ENCODE results near the gene PPHLN1.
A peak's percentile ranks its signal among the peaks of the same experiment; 100 is the strongest.
"Not testable (repeated sequence)": the region's sequence is repeated elsewhere in the genome, so short reads cannot be mapped to it uniquely, and the experiment has no call there.

The PPHLN1 gene

DNA sequence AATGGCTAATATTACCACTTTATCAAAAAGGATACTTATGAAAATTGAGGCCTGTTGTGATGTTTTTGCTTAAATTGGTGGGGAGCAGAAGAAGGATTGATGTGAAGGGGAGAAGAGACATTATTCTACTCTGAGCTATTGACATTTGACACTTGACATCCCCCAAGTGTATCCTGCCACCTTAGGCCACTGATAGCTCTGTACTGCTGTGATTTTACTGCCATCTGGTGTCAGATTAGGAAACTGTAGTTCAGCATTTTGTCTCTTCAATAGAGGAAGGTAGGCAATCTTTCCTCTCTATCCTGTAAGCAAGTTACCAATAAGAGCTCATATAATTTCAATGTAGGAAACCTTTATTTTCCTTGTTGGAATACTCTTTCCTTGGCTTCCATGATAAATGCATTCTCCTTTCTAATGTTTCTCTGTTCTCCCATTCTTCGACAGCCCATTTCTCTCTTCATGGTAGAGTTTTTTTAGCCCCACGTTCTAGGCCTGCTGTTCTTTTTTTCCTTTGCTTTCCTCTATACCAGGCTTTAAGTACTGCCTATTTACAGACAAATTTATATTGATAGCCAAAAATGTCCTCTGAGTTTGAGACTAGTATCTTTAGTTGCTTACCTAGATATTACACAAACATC is 46.3 kb downstream of the PPHLN1 start:
- H3K27me3 ChIP-seq (ENCODE audit: control insufficient read depth, insufficient read depth, low read length): no peaks in the 10 kb centered on the region
- H3K9ac ChIP-seq (ENCODE audit: low read depth, low read length): no peak overlapping the region
- peaks cover 19% of the 10 kb centered on the region for H3K36me3 ChIP-seq (ENCODE audit: control insufficient read depth, insufficient read depth, low read length)
- H3K4me3 ChIP-seq (ENCODE audit: low read depth, low read length): no peak overlapping the region
- H3K27ac ChIP-seq (ENCODE audit: low read depth, low read length): no peak overlapping the region
- no peaks in the 10 kb centered on the region for H3K9me3 ChIP-seq (ENCODE audit: control insufficient read depth, insufficient read depth, low read length)
- H3K4me1 ChIP-seq (ENCODE audit: control insufficient read depth, insufficient read depth, low read length): peaks cover 32% of the 10 kb centered on the region

DNA sequence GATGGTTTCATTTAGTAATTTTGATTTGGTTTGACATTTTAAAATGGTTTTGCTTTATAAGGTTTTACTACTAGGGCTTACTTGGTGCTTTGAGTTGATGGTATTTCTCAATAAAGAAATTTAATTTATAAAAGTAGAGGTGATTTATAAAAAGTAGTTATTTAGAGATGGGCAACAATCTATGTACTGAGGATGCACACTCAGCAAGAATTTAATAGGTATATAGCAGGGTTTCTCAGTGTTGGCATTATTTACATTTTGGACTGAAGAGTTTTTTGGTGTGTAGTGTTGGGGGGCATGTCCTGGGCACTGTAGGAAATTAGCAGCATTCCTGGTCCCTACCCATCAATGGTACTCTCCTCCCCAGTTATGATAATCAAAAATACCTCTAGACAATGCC is 47.7 kb downstream of the PPHLN1 start:
- no peaks in the 10 kb centered on the region for H3K9me3 ChIP-seq (ENCODE audit: control insufficient read depth, insufficient read depth, low read length)
- H3K27me3 ChIP-seq (ENCODE audit: control insufficient read depth, insufficient read depth, low read length): no peaks in the 10 kb centered on the region
- no peak overlapping the region for H3K9ac ChIP-seq (ENCODE audit: low read depth, low read length)
- H3K27ac ChIP-seq (ENCODE audit: low read depth, low read length): no peak overlapping the region
- H3K4me1 ChIP-seq (ENCODE audit: control insufficient read depth, insufficient read depth, low read length): peaks cover 28% of the 10 kb centered on the region
- H3K36me3 ChIP-seq (ENCODE audit: control insufficient read depth, insufficient read depth, low read length): peaks cover 19% of the 10 kb centered on the region
- no peak overlapping the region for H3K4me3 ChIP-seq (ENCODE audit: low read depth, low read length)

DNA sequence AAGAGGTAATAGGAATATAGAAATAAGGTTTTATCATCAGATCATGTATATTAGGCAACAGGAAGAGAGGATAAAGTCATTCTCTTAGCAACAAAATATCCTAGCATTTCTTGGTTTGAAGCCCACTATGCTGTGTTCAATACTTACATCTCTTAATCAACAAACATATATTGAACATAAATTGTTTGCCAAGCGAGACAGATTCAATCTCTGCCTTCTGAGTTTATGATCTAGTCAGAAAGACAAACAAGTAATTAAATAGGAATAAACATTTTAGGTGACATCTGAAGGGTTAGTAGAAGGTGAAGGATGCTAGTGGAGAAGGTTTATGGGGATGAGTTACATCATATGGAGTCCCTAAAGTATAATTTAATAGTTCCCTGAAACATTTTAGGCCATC is 54.8 kb downstream of the PPHLN1 start:
- no peak overlapping the region for H3K4me3 ChIP-seq (ENCODE audit: low read depth, low read length)
- H3K9me3 ChIP-seq (ENCODE audit: control insufficient read depth, insufficient read depth, low read length): no peaks in the 10 kb centered on the region
- H3K9ac ChIP-seq (ENCODE audit: low read depth, low read length): no peak overlapping the region
- peaks cover 17% of the 10 kb centered on the region for H3K4me1 ChIP-seq (ENCODE audit: control insufficient read depth, insufficient read depth, low read length)
- peaks cover 15% of the 10 kb centered on the region for H3K36me3 ChIP-seq (ENCODE audit: control insufficient read depth, insufficient read depth, low read length)
- no peak overlapping the region for H3K27ac ChIP-seq (ENCODE audit: low read depth, low read length)
- H3K27me3 ChIP-seq (ENCODE audit: control insufficient read depth, insufficient read depth, low read length): no peaks in the 10 kb centered on the region

DNA sequence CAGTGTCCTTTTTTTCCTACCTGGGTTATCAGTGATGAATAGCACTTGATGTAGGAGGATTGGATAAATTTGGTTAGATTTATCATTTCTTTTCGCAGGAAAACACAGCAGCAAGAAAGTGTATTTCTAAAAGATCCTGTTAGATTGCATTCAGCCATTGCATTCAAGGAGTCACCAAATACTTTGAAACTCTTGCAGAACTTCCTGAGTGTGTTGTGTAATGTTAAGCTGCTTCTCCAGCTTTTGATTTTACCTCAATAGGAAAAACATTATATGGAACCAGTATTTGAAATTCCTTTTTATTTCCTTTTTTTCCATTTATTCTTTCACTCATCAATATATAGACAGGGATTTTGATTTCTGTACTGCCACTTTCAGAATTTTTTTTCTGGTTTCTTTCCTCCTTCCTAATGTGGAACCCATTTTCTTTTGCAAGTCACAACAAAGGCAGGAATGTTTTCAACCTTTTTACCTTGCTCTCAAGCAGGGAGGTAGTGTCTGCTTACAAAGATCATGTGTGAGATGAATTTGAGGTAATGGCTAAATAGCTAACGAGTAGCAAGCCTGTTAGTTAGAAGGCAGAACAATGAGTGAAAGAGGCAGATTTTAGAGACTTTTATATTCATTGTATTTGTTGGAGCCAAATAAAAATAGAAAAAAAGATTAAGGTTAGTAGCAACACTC is 56.2 kb downstream of the PPHLN1 start:
- no peaks in the 10 kb centered on the region for H3K27me3 ChIP-seq (ENCODE audit: control insufficient read depth, insufficient read depth, low read length)
- no peak overlapping the region for H3K4me3 ChIP-seq (ENCODE audit: low read depth, low read length)
- no peaks in the 10 kb centered on the region for H3K9me3 ChIP-seq (ENCODE audit: control insufficient read depth, insufficient read depth, low read length)
- H3K27ac ChIP-seq (ENCODE audit: low read depth, low read length): peak overlapping the region; percentile 64
- no peak overlapping the region for H3K9ac ChIP-seq (ENCODE audit: low read depth, low read length)
- peaks cover 17% of the 10 kb centered on the region for H3K4me1 ChIP-seq (ENCODE audit: control insufficient read depth, insufficient read depth, low read length)
- peaks cover 5% of the 10 kb centered on the region; the same call in 1 of the 2 replicates for H3K36me3 ChIP-seq (ENCODE audit: control insufficient read depth, insufficient read depth, low read length)

DNA sequence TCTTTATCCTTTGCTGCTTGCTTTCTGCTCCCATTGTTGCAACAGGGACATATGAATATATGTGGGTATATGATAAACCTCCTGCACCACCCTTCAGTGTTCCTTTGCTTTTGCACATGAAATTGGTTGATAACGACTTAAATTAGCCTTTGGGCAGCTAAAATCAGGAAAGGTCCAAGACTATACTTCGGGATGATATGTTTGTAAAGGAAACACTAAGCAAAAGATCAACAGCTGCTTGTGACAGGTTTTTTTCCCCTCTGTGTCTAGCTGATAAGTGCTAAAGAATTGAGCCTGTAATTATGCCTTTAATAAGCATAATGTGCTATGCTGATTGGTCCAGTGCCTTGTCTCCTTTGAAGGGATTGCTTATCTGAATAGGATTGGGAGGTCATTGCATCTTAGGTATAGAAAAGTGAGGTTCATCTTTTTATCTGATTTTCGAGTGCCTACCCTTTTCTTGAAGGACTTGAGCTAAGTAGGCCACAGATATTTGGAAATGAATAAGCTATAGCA is 59.4 kb downstream of the PPHLN1 start:
- Histone ChIP-seq H3K36me3 (ENCODE audit: control insufficient read depth, insufficient read depth, low read length) (peaks cover 24% of the 10 kb centered on the region), H3K9ac (ENCODE audit: low read depth, low read length) (no peak overlapping the region), H3K4me3 (ENCODE audit: low read depth, low read length) (no peak overlapping the region), H3K27ac (ENCODE audit: low read depth, low read length) (no peak overlapping the region), H3K9me3 (ENCODE audit: control insufficient read depth, insufficient read depth, low read length) (no peaks in the 10 kb centered on the region), H3K27me3 (ENCODE audit: control insufficient read depth, insufficient read depth, low read length) (no peaks in the 10 kb centered on the region), H3K4me1 (ENCODE audit: control insufficient read depth, insufficient read depth, low read length) (peaks cover 17% of the 10 kb centered on the region)

DNA sequence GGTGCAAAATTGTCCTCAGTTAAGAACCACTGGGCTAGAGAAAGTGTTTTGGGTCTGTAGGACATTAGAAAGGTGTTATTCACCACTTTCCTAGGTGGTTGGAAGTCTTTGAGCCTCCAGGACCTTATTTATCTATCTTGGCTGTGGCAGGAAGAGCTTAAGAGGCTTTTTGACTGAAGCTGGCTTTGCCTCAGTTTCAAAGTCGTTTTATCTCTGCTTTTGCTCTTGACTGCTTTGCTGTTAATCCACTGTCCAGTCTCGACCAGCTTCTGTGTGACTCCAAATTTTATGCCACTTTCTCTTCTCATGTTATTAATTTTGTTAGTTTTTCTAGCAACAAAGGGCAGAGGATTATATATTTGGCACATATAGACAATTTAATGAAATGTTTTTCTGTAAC is 60.3 kb downstream of the PPHLN1 start:
- Histone ChIP-seq H3K27me3 (ENCODE audit: control insufficient read depth, insufficient read depth, low read length) (no peaks in the 10 kb centered on the region), H3K27ac (ENCODE audit: low read depth, low read length) (no peak overlapping the region), H3K36me3 (ENCODE audit: control insufficient read depth, insufficient read depth, low read length) (peaks cover 24% of the 10 kb centered on the region), H3K9me3 (ENCODE audit: control insufficient read depth, insufficient read depth, low read length) (no peaks in the 10 kb centered on the region), H3K4me1 (ENCODE audit: control insufficient read depth, insufficient read depth, low read length) (peaks cover 17% of the 10 kb centered on the region), H3K4me3 (ENCODE audit: low read depth, low read length) (no peak overlapping the region), H3K9ac (ENCODE audit: low read depth, low read length) (no peak overlapping the region)

DNA sequence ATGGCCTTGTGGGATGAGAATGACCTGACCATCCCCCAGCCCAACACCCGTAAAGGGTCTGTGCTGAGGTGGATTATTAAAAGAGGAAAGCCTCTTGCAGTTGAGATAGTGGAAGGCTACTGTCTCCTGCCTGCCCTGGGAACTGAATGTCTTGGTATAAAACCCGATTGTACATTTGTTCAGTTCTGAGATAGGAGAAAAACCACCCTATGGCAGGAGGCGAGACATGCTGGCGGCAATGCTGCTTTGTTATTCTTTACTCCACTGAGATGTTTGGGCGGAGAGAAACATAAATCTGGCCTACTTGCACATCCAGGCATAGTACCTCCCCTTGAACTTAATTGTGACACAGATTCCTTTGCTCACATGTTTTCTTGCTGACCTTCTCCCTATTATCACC is 62.1 kb downstream of the PPHLN1 start:
- H3K4me3 ChIP-seq (ENCODE audit: low read depth, low read length); H3K27me3 ChIP-seq (ENCODE audit: control insufficient read depth, insufficient read depth, low read length); H3K9ac ChIP-seq (ENCODE audit: low read depth, low read length); H3K9me3 ChIP-seq (ENCODE audit: control insufficient read depth, insufficient read depth, low read length); H3K27ac ChIP-seq (ENCODE audit: low read depth, low read length); H3K4me1 ChIP-seq (ENCODE audit: control insufficient read depth, insufficient read depth, low read length): not testable (repeated sequence)
- peaks cover 21% of the 10 kb centered on the region for H3K36me3 ChIP-seq (ENCODE audit: control insufficient read depth, insufficient read depth, low read length)

DNA sequence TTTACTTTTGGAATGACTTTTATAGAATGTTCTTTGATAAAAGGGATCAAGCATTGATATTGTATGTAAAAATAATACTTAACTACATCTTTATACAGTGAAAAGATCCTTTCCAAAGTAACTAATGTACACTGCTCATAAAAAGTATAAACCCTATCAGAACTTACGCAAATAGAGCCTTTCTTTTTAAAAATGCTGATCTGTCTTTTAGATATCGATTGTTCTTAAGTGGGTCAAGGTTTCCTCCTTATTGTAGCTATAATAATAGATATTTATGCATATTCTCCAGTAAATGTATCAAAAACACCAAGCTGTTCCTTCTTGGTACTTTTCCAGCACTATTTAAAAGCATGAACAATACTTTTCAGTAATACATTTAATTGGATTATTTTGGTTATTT is 68.5 kb downstream of the PPHLN1 start:
- Histone ChIP-seq H3K9me3 (ENCODE audit: control insufficient read depth, insufficient read depth, low read length) (no peaks in the 10 kb centered on the region), H3K4me3 (ENCODE audit: low read depth, low read length) (no peak overlapping the region), H3K27me3 (ENCODE audit: control insufficient read depth, insufficient read depth, low read length) (no peaks in the 10 kb centered on the region), H3K9ac (ENCODE audit: low read depth, low read length) (no peak overlapping the region), H3K4me1 (ENCODE audit: control insufficient read depth, insufficient read depth, low read length) (no peaks in the 10 kb centered on the region), H3K36me3 (ENCODE audit: control insufficient read depth, insufficient read depth, low read length) (peaks cover 40% of the 10 kb centered on the region), H3K27ac (ENCODE audit: low read depth, low read length) (no peak overlapping the region)

DNA sequence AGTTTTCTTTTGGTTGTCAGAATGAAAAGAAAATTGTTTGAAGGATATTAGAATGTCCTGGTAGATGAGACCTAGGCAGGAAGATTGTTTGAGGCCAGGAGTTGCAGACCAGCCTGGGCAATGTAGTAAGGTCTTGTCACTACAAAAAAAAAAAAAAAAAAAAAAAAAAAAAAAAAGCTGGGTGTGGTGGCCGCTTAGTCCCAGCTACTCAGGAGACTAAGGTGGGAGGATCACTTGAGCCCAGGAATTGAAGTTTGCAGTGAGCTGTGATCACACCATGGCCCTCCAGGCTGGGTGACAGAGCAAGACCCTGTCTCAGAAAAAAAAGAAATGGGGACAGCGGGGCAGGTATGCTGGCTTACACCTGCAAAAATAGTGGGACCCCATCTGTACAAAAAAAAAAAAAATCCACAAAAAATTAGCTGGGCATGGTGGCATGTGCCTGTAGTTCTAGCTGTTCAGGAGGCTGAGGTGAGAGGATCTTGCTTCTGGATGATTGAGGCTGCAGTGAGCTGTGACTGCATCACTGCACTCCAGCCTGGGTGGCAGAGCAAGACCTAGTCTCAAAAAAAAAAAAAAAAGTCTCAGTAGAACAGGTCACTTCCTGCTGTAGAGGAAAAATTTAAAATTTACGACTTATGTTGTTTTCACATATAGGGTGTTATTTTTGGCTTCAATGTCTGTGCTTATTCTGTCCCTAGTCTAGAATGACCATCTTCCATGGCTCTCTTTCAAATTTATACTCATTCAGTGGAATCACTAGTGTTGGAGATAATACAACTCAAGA is 70.7 kb downstream of the PPHLN1 start:
- H3K36me3 ChIP-seq (ENCODE audit: control insufficient read depth, insufficient read depth, low read length): peaks cover 47% of the 10 kb centered on the region

DNA sequence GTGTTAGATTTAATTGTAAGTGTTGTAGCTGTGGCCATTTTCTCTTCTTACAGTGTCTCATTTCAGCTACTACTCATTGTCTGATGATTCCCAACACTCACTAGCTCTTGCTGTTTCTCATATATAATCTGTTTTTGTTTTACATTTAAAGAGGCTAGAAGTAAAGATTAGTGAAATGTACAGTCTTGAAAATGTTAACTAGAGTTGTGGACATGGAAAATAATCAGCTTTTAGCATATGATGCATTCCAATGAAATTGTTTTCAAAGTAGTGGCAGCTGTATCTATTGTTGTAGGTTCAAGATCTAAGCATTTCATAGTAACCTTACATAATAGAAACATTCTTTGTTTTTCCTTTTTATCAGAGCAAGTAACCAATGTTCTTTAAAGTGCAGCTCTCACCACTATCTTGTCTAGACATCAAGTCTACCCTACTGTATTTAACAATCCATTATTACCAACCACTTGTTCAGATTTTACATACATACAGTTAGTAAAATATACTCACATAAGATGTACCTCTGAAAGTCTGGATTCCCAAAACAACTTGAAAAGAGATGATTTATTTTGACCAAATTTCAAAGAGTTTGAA is 76.9 kb downstream of the PPHLN1 start:
- no peaks in the 10 kb centered on the region for H3K27me3 ChIP-seq (ENCODE audit: control insufficient read depth, insufficient read depth, low read length)
- H3K9ac ChIP-seq (ENCODE audit: low read depth, low read length): no peak overlapping the region
- H3K9me3 ChIP-seq (ENCODE audit: control insufficient read depth, insufficient read depth, low read length): 0 out of 2 replicates have a peak, but pooled peaks cover 2% of the 10 kb centered on the region
- H3K27ac ChIP-seq (ENCODE audit: low read depth, low read length): no peak overlapping the region
- peaks cover 35% of the 10 kb centered on the region for H3K36me3 ChIP-seq (ENCODE audit: control insufficient read depth, insufficient read depth, low read length)
- H3K4me1 ChIP-seq (ENCODE audit: control insufficient read depth, insufficient read depth, low read length): no peaks in the 10 kb centered on the region
- H3K4me3 ChIP-seq (ENCODE audit: low read depth, low read length): no peak overlapping the region

More for the DNA sequence above, 70.7 kb downstream of the PPHLN1 start:
- no peak overlapping the region for H3K9ac ChIP-seq (ENCODE audit: low read depth, low read length)
- H3K4me1 ChIP-seq (ENCODE audit: control insufficient read depth, insufficient read depth, low read length): no peaks in the 10 kb centered on the region
- H3K9me3 ChIP-seq (ENCODE audit: control insufficient read depth, insufficient read depth, low read length): 0 out of 2 replicates have a peak, but pooled peaks cover 2% of the 10 kb centered on the region
- no peak overlapping the region for H3K4me3 ChIP-seq (ENCODE audit: low read depth, low read length)
- no peak overlapping the region for H3K27ac ChIP-seq (ENCODE audit: low read depth, low read length)
- H3K27me3 ChIP-seq (ENCODE audit: control insufficient read depth, insufficient read depth, low read length): no peaks in the 10 kb centered on the region
